ENCODE measurements around the gene TRPC4. TPM values are rescaled to one million over a fixed set of nuclear protein-coding genes. Genes with fewer than 3 reads are reported as not detected.

TRPC4 gene
- polyA plus RNA-seq, 3 donors from 2014 or later: not detected

- peaks cover 7 to 28% (median 18%) of the 10 kb centered on the region in 6 donors for H3K9me3 Mint-ChIP-seq
- H3K27ac Mint-ChIP-seq: no peak overlapping the region
- DNase-seq: no peak
- H3K4me1 Mint-ChIP-seq: no peaks in the 10 kb centered on the region
- H3K4me3 Mint-ChIP-seq: no peak overlapping the region
- H3K27me3 Mint-ChIP-seq (ENCODE audit: low read depth in 3 of 3): peaks cover 0 to 1% (median 0%) of the 10 kb centered on the region in 3 donors
- no peaks in the 10 kb centered on the region for H3K36me3 Mint-ChIP-seq
Observed at GRCh38 chr13:37617173-37617572, 252.4 kb downstream of the TRPC4 start.

DNA sequence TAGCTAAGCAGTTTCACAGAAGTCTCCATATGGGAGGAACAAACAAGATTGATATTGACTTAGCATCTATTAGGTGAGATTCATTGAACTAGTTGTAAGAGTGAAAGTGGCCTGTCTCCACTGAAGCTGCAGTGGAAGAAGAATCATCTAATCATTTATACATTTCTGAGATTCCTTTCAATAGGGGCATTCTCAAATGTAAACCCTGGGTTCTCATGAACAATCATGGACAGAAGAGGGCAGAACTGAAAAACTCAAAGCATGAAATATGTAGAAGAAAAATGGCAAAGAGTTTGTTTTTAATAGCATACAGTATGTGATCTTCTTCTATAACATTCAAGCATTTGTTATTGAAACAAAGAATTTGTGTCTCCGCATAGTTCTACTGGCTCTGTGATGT lies 253.4 kb downstream of the TRPC4 start:
- Mint-ChIP-seq H3K27me3 (ENCODE audit: low read depth in 3 of 3) (peaks cover 0 to 1% (median 0%) of the 10 kb centered on the region in 3 donors), H3K9me3 (peaks cover 6 to 28% (median 13%) of the 10 kb centered on the region in 6 donors), H3K4me3 (no peak overlapping the region), H3K36me3 (no peaks in the 10 kb centered on the region), H3K4me1 (no peaks in the 10 kb centered on the region), H3K27ac (no peak overlapping the region)
- no peak for DNase-seq

DNA sequence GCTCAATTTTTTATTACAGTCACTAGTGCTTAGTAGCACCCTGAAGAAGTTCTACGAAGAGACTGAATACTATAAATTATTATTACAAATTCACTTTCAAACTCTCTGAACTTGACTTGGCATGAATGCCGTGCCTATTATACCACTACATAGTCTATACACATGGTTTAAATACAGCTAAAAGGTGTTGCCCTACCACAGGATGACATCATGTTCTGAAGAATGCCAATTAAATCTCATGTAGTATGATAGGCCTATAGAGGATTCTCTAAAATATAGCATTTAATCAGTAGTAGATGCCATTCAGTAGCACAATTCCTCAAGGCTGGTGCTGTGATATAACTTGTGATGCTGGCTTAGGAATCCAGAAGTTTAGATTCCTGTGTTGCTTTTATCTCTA lies 254.3 kb downstream of the TRPC4 start:
- Mint-ChIP-seq H3K27me3 (ENCODE audit: low read depth in 3 of 3) (peaks cover 0 to 1% (median 0%) of the 10 kb centered on the region in 3 donors), H3K4me3 (no peak overlapping the region), H3K27ac (no peak overlapping the region), H3K9me3 (peaks cover 4 to 24% (median 10%) of the 10 kb centered on the region in 6 donors), H3K36me3 (no peaks in the 10 kb centered on the region), H3K4me1 (no peaks in the 10 kb centered on the region)
- DNase-seq: no peak

GRCh38 chr13:37613638-37614037 lies 255.9 kb downstream of the TRPC4 start:
- Mint-ChIP-seq H3K27me3 (ENCODE audit: low read depth in 3 of 3) (peaks cover 0 to 1% (median 0%) of the 10 kb centered on the region in 3 donors), H3K27ac (no peak overlapping the region), H3K9me3 (peaks cover 0 to 29% (median 6%) of the 10 kb centered on the region in 6 donors), H3K4me3 (no peak overlapping the region), H3K36me3 (no peaks in the 10 kb centered on the region), H3K4me1 (no peaks in the 10 kb centered on the region)
- no peak for DNase-seq

GRCh38 chr13:37613236-37613635 lies 256.3 kb downstream of the TRPC4 start:
- Mint-ChIP-seq H3K27me3 (ENCODE audit: low read depth in 3 of 3) (peaks cover 0 to 1% (median 0%) of the 10 kb centered on the region in 3 donors), H3K4me3 (no peak overlapping the region), H3K27ac (no peak overlapping the region), H3K9me3 (peaks cover 0 to 29% (median 6%) of the 10 kb centered on the region in 6 donors), H3K36me3 (no peaks in the 10 kb centered on the region), H3K4me1 (no peaks in the 10 kb centered on the region)
- no peak for DNase-seq

DNA sequence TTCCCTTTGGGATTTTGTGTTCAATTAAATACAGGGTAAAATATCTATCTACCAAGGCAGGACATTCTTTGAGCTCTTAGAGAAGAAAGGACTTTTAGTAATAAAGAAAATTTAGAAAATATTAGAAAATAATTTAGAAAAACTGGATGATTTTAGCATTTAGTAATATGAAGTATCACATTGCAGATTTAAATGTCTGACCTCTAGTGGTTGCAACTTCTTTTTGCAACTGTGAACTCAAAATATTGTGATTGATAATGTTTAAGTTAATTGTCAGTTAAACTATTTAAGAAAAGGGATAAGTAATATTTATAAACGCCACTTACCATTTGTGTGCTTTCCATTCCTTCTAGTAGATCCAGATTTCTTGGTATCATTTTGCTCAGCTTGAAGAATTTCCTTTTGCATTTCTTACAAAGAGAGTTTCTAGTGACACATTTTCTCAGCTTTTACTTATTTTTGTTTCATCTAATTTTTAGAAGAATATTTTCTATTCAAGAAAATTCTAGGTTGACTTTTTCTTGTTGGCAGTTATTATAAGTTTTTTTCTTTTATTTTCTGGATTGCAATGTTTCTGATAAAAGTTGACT lies 260.7 kb downstream of the TRPC4 start:
- no peaks in the 10 kb centered on the region for H3K4me1 Mint-ChIP-seq
- no peaks in the 10 kb centered on the region for H3K36me3 Mint-ChIP-seq
- H3K4me3 Mint-ChIP-seq: no peak overlapping the region
- peaks cover 2 to 52% (median 16%) of the 10 kb centered on the region in 6 donors for H3K9me3 Mint-ChIP-seq
- peaks cover 0 to under 1% (median 0%) of the 10 kb centered on the region in 3 donors for H3K27me3 Mint-ChIP-seq (ENCODE audit: low read depth in 3 of 3)
- H3K27ac Mint-ChIP-seq: no peak overlapping the region
- no peak for DNase-seq

DNA sequence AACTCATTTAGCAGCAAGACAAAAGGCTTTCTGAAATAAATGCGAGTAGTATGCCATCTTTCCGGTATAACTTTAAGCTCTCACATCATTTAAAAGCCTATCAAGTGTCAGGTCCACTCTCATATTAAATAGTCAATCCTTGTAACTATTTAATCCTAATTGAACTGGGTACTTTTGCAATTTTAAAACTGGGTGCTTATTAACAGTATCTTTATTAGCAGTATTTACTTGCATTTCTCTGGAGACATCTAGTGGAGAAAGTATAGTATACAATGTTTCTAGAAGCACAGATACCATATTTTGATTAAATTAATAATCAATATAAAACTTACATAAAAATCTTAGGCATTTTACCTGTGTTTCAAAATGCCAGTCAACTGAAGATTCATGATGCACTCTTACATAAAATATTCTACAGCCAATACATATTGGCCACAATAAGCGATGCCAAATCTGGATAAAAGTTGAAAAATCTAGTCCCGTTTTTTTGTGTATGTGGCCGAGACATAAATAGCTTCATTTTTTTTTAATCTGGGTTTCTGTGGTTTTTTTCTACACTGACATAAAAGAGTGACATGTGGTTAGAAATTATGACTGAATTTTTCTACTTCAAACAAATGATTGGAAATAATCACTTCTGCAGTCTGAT lies 266.7 kb downstream of the TRPC4 start:
- Mint-ChIP-seq H3K4me3 (no peak overlapping the region), H3K27ac (no peak overlapping the region), H3K27me3 (ENCODE audit: low read depth in 3 of 3) (peaks cover 0 to 2% (median 0%) of the 10 kb centered on the region in 3 donors), H3K36me3 (no peaks in the 10 kb centered on the region), H3K9me3 (peaks cover 4 to 51% (median 16%) of the 10 kb centered on the region in 6 donors), H3K4me1 (no peaks in the 10 kb centered on the region)
- no peak for DNase-seq

DNA sequence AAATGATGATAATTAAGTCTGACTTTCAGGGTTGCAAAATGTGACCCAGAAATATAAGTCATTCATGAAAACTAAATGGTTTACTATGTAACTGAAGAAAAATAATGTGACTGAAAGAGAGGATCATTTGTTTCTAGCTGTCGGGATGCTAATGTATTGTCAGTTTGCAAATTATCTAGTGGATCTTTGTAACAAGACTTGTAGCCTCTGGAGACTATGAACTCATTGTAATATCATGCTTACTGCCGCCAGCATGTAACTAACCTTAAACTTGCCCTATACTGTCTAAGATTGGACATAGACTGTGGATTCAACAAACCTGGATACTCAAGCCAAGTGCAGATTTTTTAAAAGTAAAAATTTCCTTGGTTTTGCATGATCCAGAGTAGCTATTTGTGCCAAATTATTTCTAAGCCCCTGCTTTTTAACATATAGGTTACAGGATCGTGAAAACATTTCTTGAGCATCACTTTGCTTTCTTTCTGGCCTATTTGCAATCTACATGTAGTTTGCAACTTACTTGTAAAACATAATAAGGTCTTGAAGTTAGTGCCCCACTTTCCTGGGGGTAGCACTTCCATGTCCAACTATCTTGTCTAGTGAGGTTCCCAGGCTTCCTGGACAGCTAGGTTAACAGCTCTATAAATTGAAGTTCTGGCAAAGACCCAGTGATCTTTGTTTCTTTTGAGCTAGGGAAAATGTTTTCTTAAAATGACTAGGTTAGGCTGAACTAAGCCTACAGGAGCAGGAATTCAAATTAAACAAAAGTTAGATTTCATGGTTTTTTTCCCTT lies 267.7 kb downstream of the TRPC4 start:
- Mint-ChIP-seq H3K9me3 (peaks cover 2 to 49% (median 13%) of the 10 kb centered on the region in 6 donors), H3K27me3 (ENCODE audit: low read depth in 3 of 3) (peaks cover 0 to 2% (median 0%) of the 10 kb centered on the region in 3 donors), H3K4me1 (no peaks in the 10 kb centered on the region), H3K4me3 (no peak overlapping the region), H3K36me3 (no peaks in the 10 kb centered on the region), H3K27ac (no peak overlapping the region)
- DNase-seq: no peak

DNA sequence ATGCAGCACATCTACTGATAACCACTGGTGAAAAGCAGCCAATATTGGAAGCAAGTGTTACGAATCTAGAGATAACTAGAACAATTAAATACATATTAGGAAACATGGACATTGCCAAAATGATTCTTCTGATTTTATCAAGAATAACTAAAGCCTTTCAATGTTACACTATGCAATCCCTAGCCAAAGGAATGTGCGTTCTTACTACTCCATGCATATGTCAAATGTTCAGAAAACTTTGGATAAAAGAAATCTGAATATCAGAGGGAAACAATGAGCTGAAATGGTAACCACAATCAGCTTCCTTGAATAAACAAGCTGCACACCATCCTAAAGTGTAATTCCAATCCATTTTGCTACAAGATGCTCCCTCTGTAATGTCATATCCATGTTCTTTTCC lies 270.1 kb downstream of the TRPC4 start:
- Mint-ChIP-seq H3K9me3 (peaks cover 2 to 41% (median 9%) of the 10 kb centered on the region in 6 donors), H3K36me3 (no peaks in the 10 kb centered on the region), H3K27ac (no peak overlapping the region), H3K27me3 (ENCODE audit: low read depth in 3 of 3) (peaks cover 0 to 2% (median 0%) of the 10 kb centered on the region in 3 donors), H3K4me3 (no peak overlapping the region), H3K4me1 (no peaks in the 10 kb centered on the region)
- DNase-seq: no peak

GRCh38 chr13:37598597-37598996 lies 271.0 kb downstream of the TRPC4 start, which contains the start of gene POSTN:
POSTN (minus strand) TSS chr13:37598768; CDS start chr13:37598726, 42 bp downstream.
- peaks cover 0 to 2% (median 0%) of the 10 kb centered on the region in 3 donors for H3K27me3 Mint-ChIP-seq (ENCODE audit: low read depth in 3 of 3)
- no peak for DNase-seq

DNA sequence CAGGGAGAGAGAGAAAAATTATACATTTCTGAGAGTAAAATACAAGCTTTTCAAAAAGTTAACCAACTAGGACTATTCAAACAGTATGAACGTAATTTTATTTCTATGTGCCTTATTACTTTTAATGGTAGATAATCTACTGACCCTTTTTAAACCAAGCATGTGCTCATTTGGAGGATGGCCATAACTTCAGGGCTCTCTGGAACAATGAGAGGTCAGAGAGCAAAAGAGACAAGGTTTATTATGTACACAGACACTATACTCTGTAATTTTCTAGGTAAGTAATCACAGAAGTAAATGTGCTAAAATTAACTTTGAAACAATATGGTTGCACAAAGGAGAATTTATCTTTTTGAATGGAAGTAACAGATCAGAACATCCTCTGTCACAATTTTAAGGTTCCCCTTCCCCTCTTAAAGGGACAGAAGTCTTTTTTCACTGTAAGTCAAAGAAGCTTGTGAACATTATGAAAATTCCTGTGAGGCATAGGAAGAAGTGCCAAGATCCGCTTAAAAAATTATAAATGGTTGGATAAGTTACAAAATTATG lies 272.0 kb downstream of the TRPC4 start:
- DNase-seq: no peak
- no peaks in the 10 kb centered on the region for H3K36me3 Mint-ChIP-seq
- peaks cover 0 to 28% (median 4%) of the 10 kb centered on the region in 6 donors for H3K9me3 Mint-ChIP-seq
- no peak overlapping the region for H3K27ac Mint-ChIP-seq
- H3K27me3 Mint-ChIP-seq (ENCODE audit: low read depth in 3 of 3): no peaks in the 10 kb centered on the region
- H3K4me3 Mint-ChIP-seq: no peak overlapping the region
- H3K4me1 Mint-ChIP-seq: no peaks in the 10 kb centered on the region

More at GRCh38 chr13:37598597-37598996, 271.0 kb downstream of the TRPC4 start, which contains the start of gene POSTN:
- H3K27ac Mint-ChIP-seq: no peak within 1 kb of the TSS
- H3K4me3 Mint-ChIP-seq: no peak within 1 kb of the TSS
- no peaks in the 10 kb centered on the region for H3K4me1 Mint-ChIP-seq
- H3K9me3 Mint-ChIP-seq: peaks cover 2 to 32% (median 5%) of the 10 kb centered on the region in 6 donors
- no peaks in the 10 kb centered on the region for H3K36me3 Mint-ChIP-seq

GRCh38 chr13:37596805-37597204 lies 272.8 kb downstream of the TRPC4 start:
- H3K36me3 Mint-ChIP-seq: no peaks in the 10 kb centered on the region
- peaks cover 0 to 23% (median 3%) of the 10 kb centered on the region in 6 donors for H3K9me3 Mint-ChIP-seq
- H3K4me1 Mint-ChIP-seq: no peaks in the 10 kb centered on the region
- H3K27me3 Mint-ChIP-seq (ENCODE audit: low read depth in 3 of 3): no peaks in the 10 kb centered on the region
- no peak overlapping the region for H3K4me3 Mint-ChIP-seq
- H3K27ac Mint-ChIP-seq: no peak overlapping the region
- DNase-seq: no peak

DNA sequence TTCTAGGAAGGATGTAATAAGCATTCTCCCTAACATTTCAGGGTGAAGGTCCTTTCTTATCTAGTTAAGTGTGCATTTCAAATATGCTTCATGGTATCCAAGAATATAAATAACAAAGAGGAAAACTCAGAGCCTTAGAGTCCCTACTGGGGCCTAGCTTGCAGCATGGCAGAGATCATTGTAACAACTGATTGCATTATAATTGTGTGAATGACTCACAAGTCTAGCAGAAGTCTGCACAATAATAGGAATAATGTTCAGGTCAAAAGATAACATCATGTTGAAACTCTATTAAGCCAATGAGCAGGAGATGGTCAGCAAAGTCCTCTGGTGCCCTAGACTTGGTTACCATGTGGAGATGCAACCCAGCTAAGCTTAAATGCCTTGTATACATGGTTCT lies 274.4 kb downstream of the TRPC4 start:
- no peak overlapping the region for H3K4me3 Mint-ChIP-seq
- no peak for DNase-seq
- no peaks in the 10 kb centered on the region for H3K36me3 Mint-ChIP-seq
- H3K4me1 Mint-ChIP-seq: no peaks in the 10 kb centered on the region
- H3K27ac Mint-ChIP-seq: no peak overlapping the region
- H3K27me3 Mint-ChIP-seq (ENCODE audit: low read depth in 3 of 3): no peaks in the 10 kb centered on the region
- peaks cover 0 to 20% (median 4%) of the 10 kb centered on the region in 6 donors for H3K9me3 Mint-ChIP-seq
